ENCODE results near the gene ZNF367. TPM values are rescaled to one million over a fixed set of nuclear protein-coding genes. Genes with fewer than 3 reads are reported as not detected.

The ZNF367 gene
- total and polyA plus RNA-seq, 2 donors (not counting 3 experiments of a cell fraction or from before 2014, with no cell fraction given), result 1.7 to 10.0 TPM

DNA sequence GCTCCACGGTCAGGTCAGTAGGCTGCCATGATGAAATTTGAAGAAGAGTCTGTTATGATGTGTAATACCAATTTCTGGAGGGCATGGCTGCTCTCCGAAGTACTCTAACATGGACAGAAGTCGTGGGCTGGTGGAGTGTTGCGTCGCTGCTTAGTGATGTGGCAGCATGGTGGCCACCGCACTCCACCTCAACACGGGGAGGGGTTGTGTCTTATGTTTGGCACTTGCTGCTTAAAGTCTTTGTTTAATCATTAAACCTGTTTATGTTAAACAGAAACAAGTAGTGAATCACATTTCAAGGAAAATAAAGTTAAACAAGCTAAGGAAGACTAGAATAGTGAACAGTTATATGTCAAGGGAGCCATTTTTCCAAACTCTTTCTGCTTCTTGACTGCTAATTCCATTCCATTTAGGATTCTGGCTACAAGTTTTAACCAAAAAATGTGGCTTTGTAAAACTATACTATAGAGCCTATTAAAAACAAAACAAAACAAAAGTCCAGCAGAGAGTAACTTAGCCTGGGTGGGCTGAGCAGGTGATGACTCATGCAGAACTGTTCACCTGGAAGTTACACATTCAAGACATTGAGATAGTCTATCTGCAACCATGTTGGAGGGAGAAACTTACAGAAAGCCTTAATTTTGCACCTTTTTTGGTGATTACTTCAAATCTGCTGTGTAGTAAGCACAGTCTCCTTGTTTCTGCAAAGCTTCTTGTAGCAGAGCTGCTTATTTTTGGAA is 41.3 kb upstream of the ZNF367 start:
- Histone ChIP-seq H3K9ac (replicated peaks; ENCODE audit: extremely low read depth, insufficient read depth, low read length) (no peak overlapping the region), H3K36me3 (ENCODE audit: control insufficient read depth in 2 of 2, extremely low read depth in 1 of 2, insufficient read depth in 2 of 2, low read length in 2 of 2) (no peaks in the 10 kb centered on the region), H3K79me2 (ENCODE audit: control insufficient read depth, insufficient read depth, low read length) (peaks cover 3% of the 10 kb centered on the region), H3K4me2 (ENCODE audit: insufficient read depth, low read length) (no peak overlapping the region), H3K27ac (ENCODE audit: insufficient read depth, low read depth, low read length) (no peak overlapping the region), H3K4me3 (replicated peaks in 1 of 3; ENCODE audit: insufficient read depth in 1 of 3, low read depth in 1 of 3, low read length in 3 of 3) (no peak overlapping the region), H2AFZ (ENCODE audit: low read depth, low read length) (no peak overlapping the region), H4K20me1 (replicated peaks; ENCODE audit: control insufficient read depth, extremely low read depth, insufficient read depth, low read length) (no peaks in the 10 kb centered on the region), H3K4me1 (ENCODE audit: control insufficient read depth, extremely low read depth, insufficient read depth, low read length) (no peaks in the 10 kb centered on the region), H3K27me3 (ENCODE audit: control insufficient read depth in 2 of 2, insufficient read depth in 2 of 2, low read length in 2 of 2) (no peaks in the 10 kb centered on the region), H3K9me3 (replicated peaks; ENCODE audit: control insufficient read depth, insufficient read depth, low read length) (no peaks in the 10 kb centered on the region), H3K9me1 (replicated peaks; ENCODE audit: control insufficient read depth, extremely low read depth, insufficient read depth, low read length) (no peaks in the 10 kb centered on the region)
- BruUV-seq (replicated peaks), result no TSS peak
- dilution Hi-C loops (cut with MboI; ENCODE audit: extremely low pct_ligation_motif_present, low sequenced_read_pairs) (no loop called here), intact Hi-C loops (cut with micrococcal nuclease) (no loop called here)
- CTCF ChIA-PET, result interaction anchor here (0.9 to 1.3 kb wide), 2 partner anchors 133 to 142 kb away, joined by 3 read pairs; no protein-coding TSS in a partner anchor
- DNase-seq (ENCODE audit: low read depth, low spot score), result no peak
- TF ChIP-seq POLR2A (IDR thresholded peaks at IDR 0.05; ENCODE audit: low read depth, low read length) (no peak), JUN (IDR thresholded peaks at IDR 0.05; ENCODE audit: borderline replicate concordance, insufficient read depth, insufficient read length, low read depth) (no peak), MYC (IDR thresholded peaks at IDR 0.05; ENCODE audit: low read depth, low read length) (no peak), GATA2 (IDR thresholded peaks at IDR 0.05; ENCODE audit: insufficient read depth, insufficient read length, low read depth, low read length) (no peak), POLR2AphosphoS5 (IDR thresholded peaks at IDR 0.05; ENCODE audit: insufficient read depth, low read depth, low read length) (no peak), FOS (IDR thresholded peaks at IDR 0.05; ENCODE audit: borderline replicate concordance, insufficient read depth, low read length) (no peak), EZH2 (IDR thresholded peaks at IDR 0.05; ENCODE audit: borderline replicate concordance, low read depth, low read length, severe bottlenecking) (no peak)
- TF ChIP-seq, protein P1, sequence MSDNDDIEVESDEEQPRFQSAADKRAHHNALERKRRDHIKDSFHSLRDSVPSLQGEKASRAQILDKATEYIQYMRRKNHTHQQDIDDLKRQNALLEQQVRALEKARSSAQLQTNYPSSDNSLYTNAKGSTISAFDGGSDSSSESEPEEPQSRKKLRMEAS (IDR thresholded peaks at IDR 0.05; ENCODE audit: insufficient read depth, insufficient read length), result no peak
- TF ChIP-seq, protein P2, sequence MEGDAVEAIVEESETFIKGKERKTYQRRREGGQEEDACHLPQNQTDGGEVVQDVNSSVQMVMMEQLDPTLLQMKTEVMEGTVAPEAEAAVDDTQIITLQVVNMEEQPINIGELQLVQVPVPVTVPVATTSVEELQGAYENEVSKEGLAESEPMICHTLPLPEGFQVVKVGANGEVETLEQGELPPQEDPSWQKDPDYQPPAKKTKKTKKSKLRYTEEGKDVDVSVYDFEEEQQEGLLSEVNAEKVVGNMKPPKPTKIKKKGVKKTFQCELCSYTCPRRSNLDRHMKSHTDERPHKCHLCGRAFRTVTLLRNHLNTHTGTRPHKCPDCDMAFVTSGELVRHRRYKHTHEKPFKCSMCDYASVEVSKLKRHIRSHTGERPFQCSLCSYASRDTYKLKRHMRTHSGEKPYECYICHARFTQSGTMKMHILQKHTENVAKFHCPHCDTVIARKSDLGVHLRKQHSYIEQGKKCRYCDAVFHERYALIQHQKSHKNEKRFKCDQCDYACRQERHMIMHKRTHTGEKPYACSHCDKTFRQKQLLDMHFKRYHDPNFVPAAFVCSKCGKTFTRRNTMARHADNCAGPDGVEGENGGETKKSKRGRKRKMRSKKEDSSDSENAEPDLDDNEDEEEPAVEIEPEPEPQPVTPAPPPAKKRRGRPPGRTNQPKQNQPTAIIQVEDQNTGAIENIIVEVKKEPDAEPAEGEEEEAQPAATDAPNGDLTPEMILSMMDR (IDR thresholded peaks at IDR 0.05; ENCODE audit: extremely low read depth in 1 of 2, insufficient read depth in 1 of 2, low read depth in 1 of 2, low read length in 2 of 2), result no peak
- POLR2A ChIA-PET, result no interaction called here
- FAIRE-seq, result no peak

Measured in endothelial cell of umbilical vein (primary cell).